ENCODE results near the gene NRN1L.

NRN1L gene

GRCh38 chr16:67878846-67879245 is 5.8 kb upstream of the NRN1L start:
- in situ Hi-C loops (cut with HindIII; ENCODE audit: low pct_ligation_motif_present, low pct_unique_long_range_greater_than_20kb, low sequenced_read_pairs): no loop called here
- DNase-seq: no peak

DNA sequence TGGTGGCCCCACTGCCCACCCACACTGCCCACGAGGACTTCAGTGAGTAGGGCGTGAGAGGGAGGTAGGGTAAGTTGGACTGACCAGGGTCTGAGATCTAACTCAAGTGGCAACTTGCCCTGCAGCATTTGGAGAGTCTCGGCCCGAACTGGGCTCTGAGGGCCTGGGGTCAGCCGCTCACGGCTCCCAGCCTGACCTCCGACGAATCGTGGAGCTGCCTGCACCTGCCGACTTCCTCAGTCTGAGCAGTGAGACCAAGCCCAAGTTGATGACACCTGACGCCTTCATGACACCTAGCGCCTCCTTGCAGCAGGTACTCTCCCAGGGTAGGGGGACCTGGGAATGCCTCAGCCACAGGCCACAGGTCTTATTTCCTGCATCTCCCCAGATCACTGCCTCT is 5.2 kb upstream of the NRN1L start:
- in situ Hi-C loops (cut with HindIII; ENCODE audit: low pct_ligation_motif_present, low pct_unique_long_range_greater_than_20kb, low sequenced_read_pairs): no loop called here
- DNase-seq: no peak

GRCh38 chr16:67879936-67880335 is 4.7 kb upstream of the NRN1L start:
- in situ Hi-C loops (cut with HindIII; ENCODE audit: low pct_ligation_motif_present, low pct_unique_long_range_greater_than_20kb, low sequenced_read_pairs): no loop called here
- DNase-seq: no peak

DNA sequence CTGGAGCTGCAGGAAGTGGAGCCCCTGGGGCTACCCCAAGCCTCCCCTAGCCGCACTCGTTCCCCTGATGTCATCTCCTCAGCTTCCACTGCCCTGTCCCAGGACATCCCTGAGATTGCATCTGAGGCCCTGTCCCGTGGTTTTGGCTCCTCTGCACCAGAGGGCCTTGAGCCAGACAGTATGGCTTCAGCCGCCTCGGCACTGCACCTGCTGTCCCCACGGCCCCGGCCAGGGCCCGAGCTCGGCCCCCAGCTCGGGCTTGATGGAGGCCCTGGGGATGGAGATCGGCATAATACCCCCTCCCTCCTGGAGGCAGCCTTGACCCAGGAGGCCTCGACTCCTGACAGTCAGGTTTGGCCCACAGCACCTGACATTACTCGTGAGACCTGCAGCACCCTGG is 4.1 kb upstream of the NRN1L start:
- in situ Hi-C loops (cut with HindIII; ENCODE audit: low pct_ligation_motif_present, low pct_unique_long_range_greater_than_20kb, low sequenced_read_pairs): no loop called here
- no peak for DNase-seq

DNA sequence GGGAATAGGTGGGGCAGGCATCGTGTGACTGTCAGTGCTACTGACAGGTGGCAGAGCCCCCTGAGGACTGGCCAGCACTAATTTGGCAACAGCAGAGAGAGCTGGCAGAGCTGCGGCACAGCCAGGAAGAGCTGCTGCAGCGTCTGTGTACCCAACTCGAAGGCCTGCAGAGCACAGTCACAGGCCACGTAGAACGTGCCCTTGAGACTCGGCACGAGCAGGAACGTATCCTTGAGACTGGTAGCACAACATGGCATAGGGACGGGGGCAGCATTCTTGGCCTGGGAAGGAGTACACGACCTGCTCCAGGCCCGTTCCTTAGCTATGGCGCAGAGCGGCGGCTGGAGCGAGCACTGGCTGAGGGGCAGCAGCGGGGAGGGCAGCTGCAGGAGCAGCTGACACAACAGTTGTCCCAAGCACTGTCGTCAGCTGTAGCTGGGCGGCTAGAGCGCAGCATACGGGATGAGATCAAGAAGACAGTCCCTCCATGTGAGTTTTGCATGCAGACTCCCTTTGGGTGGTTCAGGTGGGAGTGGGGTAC is 3.0 kb upstream of the NRN1L start:
- in situ Hi-C loops (cut with HindIII; ENCODE audit: low pct_ligation_motif_present, low pct_unique_long_range_greater_than_20kb, low sequenced_read_pairs): no loop called here

DNA sequence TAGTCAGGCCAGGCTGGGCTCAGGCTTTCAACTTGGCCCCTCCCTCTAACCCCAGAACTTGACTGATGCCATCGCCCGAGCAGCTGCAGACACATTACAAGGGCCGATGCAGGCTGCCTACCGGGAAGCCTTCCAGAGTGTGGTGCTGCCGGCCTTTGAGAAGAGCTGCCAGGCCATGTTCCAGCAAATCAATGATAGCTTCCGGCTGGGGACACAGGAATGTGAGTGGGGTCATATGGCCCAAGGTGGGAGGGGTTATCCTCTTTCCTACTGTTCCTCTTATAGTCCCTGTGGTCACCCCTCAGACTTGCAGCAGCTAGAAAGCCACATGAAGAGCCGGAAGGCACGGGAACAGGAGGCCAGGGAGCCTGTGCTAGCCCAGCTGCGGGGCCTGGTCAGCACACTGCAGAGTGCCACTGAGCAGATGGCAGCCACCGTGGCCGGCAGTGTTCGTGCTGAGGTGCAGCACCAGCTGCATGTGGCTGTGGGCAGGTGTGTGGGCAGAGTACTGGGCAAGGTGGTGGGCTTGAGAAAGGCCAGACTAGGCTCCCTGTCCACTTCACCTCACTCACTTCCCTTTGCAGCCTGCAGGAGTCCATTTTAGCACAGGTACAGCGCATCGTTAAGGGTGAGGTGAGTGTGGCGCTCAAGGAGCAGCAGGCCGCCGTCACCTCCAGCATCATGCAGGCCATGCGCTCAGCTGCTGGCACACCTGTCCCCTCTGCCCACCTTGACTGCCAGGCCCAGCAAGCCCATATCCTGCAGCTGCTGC is 2.1 kb upstream of the NRN1L start:
- in situ Hi-C loops (cut with HindIII; ENCODE audit: low pct_ligation_motif_present, low pct_unique_long_range_greater_than_20kb, low sequenced_read_pairs): no loop called here
- DNase-seq: no peak

More for the DNA sequence above, 3.0 kb upstream of the NRN1L start:
- DNase-seq: no peak

- DNase-seq: no peak
- in situ Hi-C loops (cut with HindIII; ENCODE audit: low pct_ligation_motif_present, low pct_unique_long_range_greater_than_20kb, low sequenced_read_pairs): no loop called here
Observed at GRCh38 chr16:67883146-67883871, 1.4 kb upstream of the NRN1L start.

DNA sequence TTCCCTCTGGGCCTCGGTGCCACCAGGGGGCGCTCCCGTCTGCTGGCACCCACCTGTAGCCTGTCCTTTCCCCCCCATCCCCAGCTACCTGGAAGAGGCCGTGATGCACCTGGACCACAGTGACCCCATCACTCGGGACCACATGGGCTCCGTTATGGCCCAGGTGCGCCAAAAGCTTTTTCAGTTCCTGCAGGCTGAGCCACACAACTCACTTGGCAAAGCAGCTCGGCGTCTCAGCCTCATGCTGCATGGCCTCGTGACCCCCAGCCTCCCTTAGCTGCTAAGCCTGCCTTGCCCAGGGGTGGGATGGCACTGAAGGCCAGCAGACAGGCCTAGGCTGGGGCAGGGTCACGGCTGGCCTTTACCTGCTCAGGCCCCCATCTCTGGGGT is 818 bp upstream of the NRN1L start:
- in situ Hi-C loops (cut with HindIII; ENCODE audit: low pct_ligation_motif_present, low pct_unique_long_range_greater_than_20kb, low sequenced_read_pairs): no loop called here
- peak; percentile 66 for DNase-seq

GRCh38 chr16:67885545-67885944 is 860 bp downstream of the NRN1L start:
- no peak for DNase-seq
- in situ Hi-C loops (cut with HindIII; ENCODE audit: low pct_ligation_motif_present, low pct_unique_long_range_greater_than_20kb, low sequenced_read_pairs): no loop called here

DNA sequence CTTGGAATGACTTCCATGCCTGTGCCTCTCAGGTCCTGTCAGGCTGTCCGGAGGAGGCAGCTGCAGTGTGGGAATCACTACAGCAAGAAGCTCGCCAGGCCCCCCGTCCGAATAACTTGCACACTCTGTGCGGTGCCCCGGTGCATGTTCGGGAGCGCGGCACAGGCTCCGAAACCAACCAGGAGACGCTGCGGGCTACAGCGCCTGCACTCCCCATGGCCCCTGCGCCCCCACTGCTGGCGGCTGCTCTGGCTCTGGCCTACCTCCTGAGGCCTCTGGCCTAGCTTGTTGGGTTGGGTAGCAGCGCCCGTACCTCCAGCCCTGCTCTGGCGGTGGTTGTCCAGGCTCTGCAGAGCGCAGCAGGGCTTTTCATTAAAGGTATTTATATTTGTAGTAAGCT is 1.3 kb downstream of the NRN1L start:
- DNase-seq: no peak
- in situ Hi-C loops (cut with HindIII; ENCODE audit: low pct_ligation_motif_present, low pct_unique_long_range_greater_than_20kb, low sequenced_read_pairs): no loop called here

DNA sequence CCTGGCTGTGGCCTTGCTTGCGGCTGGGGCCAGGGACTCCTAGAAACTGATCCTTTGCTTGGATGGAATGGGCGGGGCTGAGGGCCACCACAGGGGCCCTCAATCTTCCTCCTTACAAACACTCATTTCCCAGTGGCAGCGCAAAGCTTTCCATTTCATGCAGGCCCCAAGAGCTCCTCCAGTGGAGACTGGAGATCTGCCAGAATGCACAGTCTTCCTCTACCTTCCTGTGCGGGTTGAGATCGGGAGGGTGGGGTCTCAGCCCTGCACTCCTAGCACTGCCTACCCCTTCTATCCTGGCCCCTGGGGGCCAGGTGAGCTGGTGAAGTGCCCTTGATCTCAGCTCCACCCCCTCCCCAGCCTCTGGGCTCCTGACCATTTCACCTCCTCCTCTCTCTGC is 1.7 kb downstream of the NRN1L start:
- DNase-seq: no peak
- in situ Hi-C loops (cut with HindIII; ENCODE audit: low pct_ligation_motif_present, low pct_unique_long_range_greater_than_20kb, low sequenced_read_pairs): no loop called here

- in situ Hi-C loops (cut with HindIII; ENCODE audit: low pct_ligation_motif_present, low pct_unique_long_range_greater_than_20kb, low sequenced_read_pairs): no loop called here
- DNase-seq: no peak
Observed at GRCh38 chr16:67888331-67888730, 3.6 kb downstream of the NRN1L start.

- in situ Hi-C loops (cut with HindIII; ENCODE audit: low pct_ligation_motif_present, low pct_unique_long_range_greater_than_20kb, low sequenced_read_pairs): no loop called here
- no peak for DNase-seq
Observed at GRCh38 chr16:67892375-67892774, 7.7 kb downstream of the NRN1L start.

GRCh38 chr16:67892899-67893742 is 8.4 kb downstream of the NRN1L start, which contains the start of gene PSKH1:
Gene PSKH1 (plus strand): TSS chr16:67893254. CDS start chr16:67908750, 15,496 bp downstream.
- DNase-seq: peak; percentile 97
- in situ Hi-C loops (cut with HindIII; ENCODE audit: low pct_ligation_motif_present, low pct_unique_long_range_greater_than_20kb, low sequenced_read_pairs): no loop called here

GRCh38 chr16:67893743-67894399 is 9.2 kb downstream of the NRN1L start:
- peak; percentile 19 for DNase-seq
- in situ Hi-C loops (cut with HindIII; ENCODE audit: low pct_ligation_motif_present, low pct_unique_long_range_greater_than_20kb, low sequenced_read_pairs): no loop called here

GRCh38 chr16:67897231-67897630 is 12.5 kb downstream of the NRN1L start:
- in situ Hi-C loops (cut with HindIII; ENCODE audit: low pct_ligation_motif_present, low pct_unique_long_range_greater_than_20kb, low sequenced_read_pairs): no loop called here
- DNase-seq: no peak

- in situ Hi-C loops (cut with HindIII; ENCODE audit: low pct_ligation_motif_present, low pct_unique_long_range_greater_than_20kb, low sequenced_read_pairs): no loop called here
- DNase-seq: no peak
Observed at GRCh38 chr16:67901734-67902133, 17.0 kb downstream of the NRN1L start.

GRCh38 chr16:67902831-67903230 is 18.1 kb downstream of the NRN1L start:
- in situ Hi-C loops (cut with HindIII; ENCODE audit: low pct_ligation_motif_present, low pct_unique_long_range_greater_than_20kb, low sequenced_read_pairs): no loop called here
- DNase-seq: no peak

Measured in ACHN (cell line).